Measurements from ENCODE around the gene BIVM. TPM values are rescaled to one million over a fixed set of nuclear protein-coding genes. Genes with fewer than 3 reads are reported as not detected.
A peak's percentile ranks its signal among the peaks of the same experiment; 100 is the strongest.

Gene BIVM
- total RNA-seq, 1 donor from 2014 or later = 30.4 TPM

DNA sequence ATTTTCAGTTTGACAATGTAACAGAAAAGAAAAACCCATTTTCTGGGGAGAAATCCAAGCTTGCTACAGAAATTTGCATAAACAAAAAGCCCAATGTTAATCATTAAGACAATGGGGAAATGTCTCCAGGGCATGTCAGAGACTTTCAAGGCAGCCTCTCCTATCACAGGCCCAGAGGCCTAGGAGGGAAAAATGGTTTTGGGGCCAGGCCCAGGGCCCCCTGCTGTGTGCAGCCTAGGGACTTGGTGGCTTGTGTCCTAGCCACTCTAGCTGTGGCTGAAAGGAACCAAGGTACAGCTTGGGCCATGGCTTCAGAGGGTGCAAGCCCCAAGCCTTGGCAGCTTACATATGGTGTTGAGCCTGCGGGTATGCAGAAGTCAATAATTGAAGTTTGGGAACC lies 17.3 kb upstream of the BIVM start:
- intact Hi-C loops (cut with DNase I) = no loop called here
- DNase-seq (ENCODE audit: low spot score) = no peak

DNA sequence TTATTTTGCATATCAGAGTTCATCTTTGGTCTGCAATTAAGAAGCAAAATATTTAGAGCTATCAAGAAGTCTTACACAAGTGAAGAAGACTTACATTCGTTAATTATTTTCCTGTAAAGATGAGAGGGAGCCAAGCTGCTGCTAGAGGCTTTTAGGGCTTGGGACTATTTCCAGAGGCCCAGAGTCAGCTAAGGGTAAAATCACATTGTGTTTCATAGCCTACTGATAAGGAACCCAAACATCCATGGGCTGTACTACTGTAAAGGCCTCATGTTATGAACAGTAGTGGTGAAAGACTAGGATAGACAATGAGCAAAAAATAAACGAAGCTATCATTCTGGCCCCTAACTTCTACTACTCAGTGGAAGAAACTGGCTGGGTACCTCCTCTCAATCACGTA lies 14.4 kb upstream of the BIVM start:
- DNase-seq (ENCODE audit: low spot score) = no peak
- intact Hi-C loops (cut with DNase I) = no loop called here

DNA sequence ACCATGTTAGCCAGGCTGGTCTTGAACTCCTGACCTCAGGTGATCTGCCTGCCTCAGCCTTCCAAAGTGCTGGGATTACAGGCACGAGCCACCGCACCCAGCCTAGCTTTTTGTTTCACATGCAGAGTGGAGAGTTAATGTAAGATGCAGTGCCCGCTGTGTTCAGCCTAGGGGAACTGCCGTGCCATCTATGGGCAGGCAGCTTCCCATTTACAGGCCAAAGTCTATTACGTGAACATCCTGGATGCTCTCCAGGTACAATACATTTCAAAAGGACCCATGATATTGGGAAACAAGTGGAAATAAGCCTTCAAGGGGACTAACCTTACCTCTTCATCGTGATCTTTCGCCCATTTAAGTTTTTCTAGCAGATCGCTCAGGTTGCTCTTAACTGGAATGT lies 10.2 kb upstream of the BIVM start:
- no peak for DNase-seq (ENCODE audit: low spot score)
- intact Hi-C loops (cut with DNase I) = no loop called here

DNA sequence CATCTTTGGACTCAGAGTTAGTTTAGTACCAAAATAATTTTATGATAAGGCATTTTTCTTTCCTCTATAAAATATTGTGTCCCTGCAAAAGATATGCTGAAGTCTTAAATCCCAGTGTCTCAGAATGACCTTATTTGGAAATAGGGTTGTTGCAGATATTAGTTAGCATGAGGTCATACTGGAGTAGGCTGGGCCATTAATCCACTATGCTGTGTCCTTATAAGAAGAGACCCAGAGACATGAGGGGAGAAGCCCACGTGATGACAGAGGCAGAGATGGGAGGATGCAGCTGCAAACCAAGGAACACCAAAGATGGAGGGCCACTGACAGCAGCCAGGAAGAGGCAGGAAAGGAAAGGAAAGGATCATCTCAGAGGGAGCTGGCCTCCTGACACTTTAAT lies 6.5 kb upstream of the BIVM start:
- intact Hi-C loops (cut with DNase I) = no loop called here
- no peak for DNase-seq (ENCODE audit: low spot score)

DNA sequence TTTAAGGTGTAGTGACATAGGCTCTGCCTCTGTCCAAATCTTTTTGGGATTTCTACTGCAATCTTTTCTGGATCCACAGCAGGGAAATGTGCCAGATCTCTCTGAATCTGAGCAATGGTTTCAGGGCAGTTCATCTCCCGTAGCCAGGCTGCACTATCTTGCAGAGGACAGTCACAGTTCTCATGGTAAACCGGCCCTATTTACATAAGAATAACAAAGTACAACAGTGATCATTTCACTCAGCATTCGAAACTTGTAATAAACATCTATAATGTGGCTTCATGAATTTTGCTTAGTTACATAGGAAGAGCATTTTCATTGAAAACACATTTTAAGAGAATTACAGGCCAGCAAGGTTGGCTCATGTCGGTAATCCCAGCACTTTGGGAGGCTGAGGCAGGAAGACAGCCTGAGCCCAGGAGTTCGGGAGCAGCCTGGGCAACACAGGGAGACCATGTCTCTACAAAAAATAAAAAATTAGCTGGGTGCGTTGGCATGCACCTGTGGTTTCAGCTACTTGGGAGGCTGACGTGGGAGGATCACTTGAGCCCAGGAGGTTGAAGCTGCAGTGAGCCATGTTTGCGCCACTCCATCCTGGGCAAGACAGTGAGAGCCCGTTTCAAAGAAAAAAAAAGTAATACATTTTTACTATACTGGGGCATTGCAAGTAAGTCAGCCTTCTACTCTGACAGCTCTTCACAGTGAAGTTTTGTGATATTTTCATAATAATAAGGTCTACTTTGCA lies 5.1 kb upstream of the BIVM start:
- no peak for DNase-seq (ENCODE audit: low spot score)
- intact Hi-C loops (cut with DNase I) = no loop called here

DNA sequence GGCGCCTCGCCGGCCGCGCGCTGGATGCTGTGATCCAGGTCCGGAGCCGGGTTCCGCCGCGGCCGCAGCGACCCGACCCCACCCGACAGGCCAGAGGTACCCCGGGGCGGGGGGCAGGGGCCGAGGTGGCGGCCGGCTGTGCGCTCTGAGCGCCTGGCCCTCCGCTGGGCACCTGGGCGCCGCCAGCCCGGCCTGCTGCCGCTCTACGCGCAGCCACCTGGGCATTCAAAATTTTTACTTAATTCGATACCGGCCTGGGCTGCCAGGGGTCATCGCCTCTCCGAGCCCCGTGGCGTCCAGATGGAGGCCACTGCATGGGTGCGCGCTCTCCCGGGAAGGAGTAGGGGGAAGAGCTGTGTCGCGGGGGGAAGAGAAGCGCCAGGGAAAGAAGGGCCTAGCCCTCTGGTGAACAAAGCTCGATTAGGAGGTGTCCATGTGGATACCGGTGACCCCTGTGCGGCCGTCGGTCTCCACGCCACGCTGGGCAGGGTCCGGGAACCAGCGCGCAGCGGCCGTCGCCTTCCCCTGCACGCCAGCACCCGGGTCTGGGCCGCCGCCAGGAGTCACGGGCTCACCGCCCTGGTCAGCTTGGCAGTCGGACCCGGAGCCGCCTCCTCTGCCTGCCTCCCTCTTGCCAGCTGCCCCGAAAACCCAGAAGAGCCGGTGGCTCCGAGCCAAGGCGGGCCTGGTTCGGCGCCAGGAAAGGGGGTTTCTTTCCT lies 666 bp downstream of the BIVM start:
- no peak for DNase-seq (ENCODE audit: low spot score)
- intact Hi-C loops (cut with DNase I) = loop anchor here (1.0 to 2.0 kb wide), 3 partner anchors 26 to 203 kb away; partner anchors contain the start of genes ERCC5, TEX30 and TPP2

DNA sequence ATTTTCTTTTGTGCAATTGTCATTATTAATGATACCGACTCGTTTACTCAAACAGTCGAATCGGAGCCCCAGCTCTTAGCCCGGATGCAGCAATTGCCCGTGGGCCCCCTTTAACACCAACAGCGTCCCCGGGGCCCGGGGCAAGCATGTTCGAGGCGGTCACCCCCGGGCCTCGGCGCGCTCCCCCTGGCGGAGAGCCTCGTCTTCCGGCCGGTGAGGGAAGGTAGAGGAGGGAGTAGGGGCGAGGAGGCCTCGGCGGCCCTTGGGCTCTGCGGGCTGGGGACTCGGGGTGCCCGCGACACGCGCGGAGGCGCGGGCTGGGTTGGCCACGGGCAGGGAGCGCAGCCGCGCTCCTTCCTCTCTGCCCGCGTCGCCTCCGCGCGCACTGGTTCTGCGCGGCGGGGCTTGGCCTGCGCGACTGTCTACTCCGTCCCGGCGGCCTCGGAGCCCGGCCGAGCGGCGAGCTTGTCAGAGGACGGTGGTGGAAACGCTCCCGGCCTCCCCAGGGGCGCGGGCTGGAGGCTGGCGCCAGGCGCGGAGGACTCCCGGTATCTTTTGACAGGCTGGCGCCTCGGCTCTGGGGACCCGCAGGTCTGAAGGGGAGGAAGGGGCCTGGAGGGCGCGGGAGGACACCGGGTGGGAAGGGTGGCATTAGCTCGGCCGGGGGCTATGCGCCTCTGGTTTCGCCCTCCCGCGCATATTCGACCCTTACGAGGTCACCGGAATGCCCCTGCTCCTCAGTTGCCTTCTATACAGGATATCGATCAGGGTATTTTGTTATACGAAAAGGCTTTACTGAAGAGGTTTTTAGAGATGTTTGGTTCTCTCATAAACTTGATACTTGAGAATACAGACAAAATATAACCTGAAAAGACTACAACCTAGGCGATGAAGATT lies 1.5 kb downstream of the BIVM start:
- intact Hi-C loops (cut with DNase I) = loop anchor here (1.0 kb wide), 1 partner anchor 27 kb away; the partner anchor contains the start of gene TEX30
- DNase-seq (ENCODE audit: low spot score) = peak; percentile 87

DNA sequence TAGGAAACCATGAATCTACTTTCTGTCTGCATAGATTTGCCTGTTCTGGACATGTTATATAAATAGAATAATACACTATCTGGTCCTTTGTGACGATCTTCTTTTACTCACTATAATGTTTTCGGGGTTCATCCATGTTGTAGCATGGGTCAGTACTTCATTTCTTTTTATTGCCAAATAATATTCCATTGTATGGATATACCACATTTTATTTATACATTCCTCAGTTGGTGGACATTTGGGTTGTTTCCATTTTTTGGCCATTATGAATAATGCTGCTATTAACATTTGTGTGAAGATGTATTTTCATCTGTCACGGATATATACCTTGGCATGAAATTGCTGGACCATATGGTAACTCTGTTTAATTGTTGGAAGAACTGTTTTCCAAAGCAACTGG lies 6.8 kb downstream of the BIVM start:
- intact Hi-C loops (cut with DNase I) = no loop called here
- DNase-seq (ENCODE audit: low spot score) = no peak

DNA sequence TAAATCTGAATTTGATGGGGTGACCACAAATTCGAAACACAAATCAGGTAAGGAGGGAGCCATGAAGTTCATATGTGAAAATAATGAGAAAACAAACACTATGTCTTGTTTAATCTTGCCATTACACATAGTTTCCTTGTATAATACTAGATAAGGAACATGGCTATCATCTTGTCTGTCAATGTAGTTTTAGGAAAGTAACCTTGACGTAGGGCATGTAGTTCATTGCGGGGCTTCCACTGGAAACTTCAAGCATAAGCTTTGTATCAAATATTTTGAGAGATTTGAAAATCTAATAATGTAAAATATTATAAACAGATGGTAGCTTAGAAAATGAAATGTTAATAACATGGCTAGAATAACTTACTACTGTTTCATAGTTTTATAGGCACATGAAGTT lies 8.8 kb downstream of the BIVM start:
- intact Hi-C loops (cut with DNase I) = no loop called here
- no peak for DNase-seq (ENCODE audit: low spot score)

DNA sequence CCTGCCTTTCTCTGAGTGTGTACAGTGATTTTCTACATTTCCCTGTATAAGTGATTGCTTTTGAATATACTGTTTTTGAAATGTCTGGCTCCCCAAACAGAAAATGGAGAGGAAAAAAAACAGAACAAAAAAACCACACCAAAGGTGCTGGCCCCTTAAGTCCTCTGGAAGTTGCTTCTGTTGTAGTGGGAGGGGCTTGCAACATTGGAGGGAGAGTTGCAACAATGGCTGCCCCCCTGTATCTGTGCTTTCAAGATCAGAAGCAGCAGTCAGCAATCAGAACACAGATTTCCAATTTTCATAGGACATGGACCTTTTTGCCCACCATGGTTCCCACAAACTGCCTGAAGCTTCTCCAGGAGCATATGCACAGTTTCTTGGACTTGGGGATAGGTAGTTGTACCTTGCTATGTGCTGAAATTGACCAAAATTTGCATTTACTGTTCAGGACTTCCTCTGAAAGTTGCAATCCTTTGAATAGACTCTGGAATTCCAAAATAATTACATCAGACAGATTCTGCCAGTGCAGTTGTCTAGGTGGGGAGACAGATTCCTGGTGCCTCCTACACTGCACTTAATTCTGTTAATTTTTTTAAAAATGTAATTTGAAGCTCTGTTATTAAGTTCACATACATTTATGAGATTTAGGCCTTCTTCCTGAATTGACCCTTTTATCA lies 13.8 kb downstream of the BIVM start:
- DNase-seq (ENCODE audit: low spot score) = no peak
- intact Hi-C loops (cut with DNase I) = no loop called here

DNA sequence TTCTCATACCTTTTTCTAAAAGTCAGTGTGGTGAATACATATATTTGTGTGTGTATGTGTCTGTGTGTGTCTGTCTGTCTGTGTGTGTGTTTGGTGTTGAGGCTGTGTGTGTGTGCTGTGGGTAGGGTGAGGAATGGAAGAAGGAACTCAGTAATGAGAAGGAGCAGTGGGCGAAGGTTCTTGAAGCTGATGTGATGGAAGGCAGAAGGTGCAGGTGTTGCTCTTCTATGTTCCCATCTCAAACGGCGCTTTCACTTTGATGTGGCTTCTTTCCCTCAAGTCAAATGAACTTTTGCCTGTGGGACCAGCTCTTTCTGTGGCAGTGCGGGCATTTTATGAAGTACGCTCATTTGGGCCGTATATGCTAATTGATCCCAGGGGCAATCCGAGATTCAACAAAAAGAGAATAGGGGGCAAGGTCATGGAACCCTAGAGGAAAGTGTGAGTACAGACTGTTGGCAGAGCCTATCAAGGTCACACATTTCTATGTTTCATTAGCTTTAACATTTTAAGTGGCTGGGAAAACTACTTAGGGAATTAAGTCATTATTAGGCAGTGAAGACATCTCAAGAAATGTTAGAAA lies 15.2 kb downstream of the BIVM start:
- intact Hi-C loops (cut with DNase I) = no loop called here
- no peak for DNase-seq (ENCODE audit: low spot score)

DNA sequence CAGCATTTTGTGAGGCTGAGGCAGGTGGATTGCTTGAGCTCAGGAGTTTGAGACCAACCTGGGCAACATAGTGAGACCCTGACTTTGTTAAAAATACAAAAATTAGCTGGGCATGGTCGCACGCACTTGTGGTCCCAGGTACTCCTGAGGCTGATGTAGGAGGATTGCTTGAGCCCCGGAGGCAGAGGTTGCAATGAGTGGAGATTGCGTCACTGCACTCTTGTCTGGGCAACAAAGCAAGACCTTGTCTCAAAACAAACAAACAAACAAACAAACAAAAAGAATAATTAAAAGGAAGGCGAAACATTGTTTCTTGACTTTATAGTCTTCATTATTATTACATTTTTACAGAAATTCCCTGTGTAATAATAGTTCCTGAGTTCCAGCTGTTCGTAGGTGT lies 15.9 kb downstream of the BIVM start:
- intact Hi-C loops (cut with DNase I) = no loop called here
- DNase-seq (ENCODE audit: low spot score) = no peak

DNA sequence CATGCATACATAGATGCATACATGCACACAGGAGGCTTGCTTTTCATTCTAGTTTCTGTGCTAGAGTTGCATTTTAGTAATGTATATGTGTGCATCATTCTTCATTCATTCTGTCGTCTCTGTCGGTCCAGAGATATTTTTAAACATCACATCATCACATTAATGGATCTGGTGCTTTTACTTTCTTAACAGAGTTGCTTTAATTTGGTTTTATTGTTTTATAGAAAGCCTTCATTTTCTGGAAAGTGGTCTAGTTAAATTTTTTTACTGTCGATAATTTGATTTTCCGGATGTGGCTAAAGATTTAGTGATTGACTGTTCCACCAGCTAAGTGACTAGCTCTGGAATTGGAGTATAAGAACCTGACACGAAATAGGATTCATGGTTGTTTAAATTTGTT lies 16.9 kb downstream of the BIVM start:
- DNase-seq (ENCODE audit: low spot score) = no peak
- intact Hi-C loops (cut with DNase I) = no loop called here

DNA sequence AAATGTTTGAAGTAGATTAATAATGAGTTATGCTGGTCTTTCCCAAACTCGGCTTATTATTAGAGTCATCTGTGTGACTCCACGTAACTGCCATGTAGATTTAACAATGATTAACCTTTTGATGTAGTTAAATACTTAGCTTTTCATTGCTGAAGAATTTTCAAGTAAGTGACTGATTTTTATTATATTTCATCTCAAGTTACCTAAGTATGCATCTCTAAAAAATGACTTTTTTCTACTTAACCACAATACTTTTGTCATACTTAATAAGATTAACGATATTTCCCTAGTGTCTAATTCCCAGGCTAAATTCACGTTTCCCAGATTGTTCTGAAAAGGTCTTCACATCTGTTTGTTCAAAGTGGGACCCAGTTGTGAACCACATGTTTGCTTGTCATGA lies 17.8 kb downstream of the BIVM start:
- intact Hi-C loops (cut with DNase I) = no loop called here

DNA sequence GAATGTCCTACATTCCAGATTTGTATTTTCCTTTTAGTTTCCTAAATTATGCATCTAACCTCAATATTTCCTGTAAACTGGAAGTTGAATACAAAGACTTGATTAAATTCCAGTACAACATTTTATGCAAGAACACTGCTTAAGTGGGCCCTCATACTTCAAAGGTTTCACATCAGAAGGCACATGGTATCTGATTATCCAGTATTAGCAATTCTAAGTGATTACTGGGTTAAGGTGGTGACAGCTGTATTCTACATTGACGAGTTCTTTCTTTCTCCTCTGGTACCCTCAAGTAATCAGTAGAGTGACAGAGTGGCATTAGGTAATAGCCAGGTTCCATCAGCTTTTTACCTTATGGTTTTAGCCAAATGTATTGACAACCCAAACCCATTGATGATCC lies 18.3 kb downstream of the BIVM start:
- intact Hi-C loops (cut with DNase I) = no loop called here
- no peak for DNase-seq (ENCODE audit: low spot score)

More for the DNA sequence above, 17.8 kb downstream of the BIVM start:
- DNase-seq (ENCODE audit: low spot score) = no peak

DNA sequence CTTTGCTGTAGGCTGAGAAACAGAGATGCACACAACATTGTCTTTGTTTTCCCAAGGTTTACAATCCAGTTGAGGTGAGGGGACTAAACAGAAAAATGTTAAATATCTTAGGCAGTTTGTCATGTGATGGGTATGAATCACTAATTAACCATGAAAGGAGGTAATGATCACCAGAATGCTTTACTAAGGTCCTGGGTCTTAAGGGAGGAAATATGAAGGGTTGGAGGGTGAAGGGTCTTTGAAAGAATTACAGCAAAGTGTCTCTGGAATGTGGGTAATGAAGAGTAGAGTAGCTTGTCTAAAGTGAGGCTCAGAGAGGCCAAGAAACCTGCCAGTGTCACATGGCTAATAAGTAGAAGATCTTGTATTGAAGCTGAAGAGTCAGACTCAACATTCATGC lies 19.0 kb downstream of the BIVM start:
- intact Hi-C loops (cut with DNase I) = no loop called here
- DNase-seq (ENCODE audit: low spot score) = no peak

DNA sequence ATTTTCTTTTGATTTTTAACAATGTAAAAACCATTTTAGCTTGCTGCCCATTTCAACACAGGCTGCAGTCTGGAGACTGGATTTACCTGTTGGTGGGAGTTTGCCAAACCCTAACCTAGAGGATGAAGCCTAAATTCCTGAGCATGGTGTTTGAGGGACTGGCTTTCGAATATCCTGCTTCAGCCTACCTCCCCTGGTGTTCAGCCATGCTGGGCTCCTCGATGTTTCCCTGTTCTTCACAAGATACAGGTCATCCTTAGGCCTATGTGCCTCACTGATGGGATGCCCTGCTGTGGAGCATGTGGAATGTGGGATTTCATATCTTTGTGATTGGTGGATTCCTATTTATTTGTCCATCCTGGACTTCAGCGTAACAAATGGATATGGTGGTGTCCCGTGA lies 26.5 kb downstream of the BIVM start:
- no peak for DNase-seq (ENCODE audit: low spot score)

DNA sequence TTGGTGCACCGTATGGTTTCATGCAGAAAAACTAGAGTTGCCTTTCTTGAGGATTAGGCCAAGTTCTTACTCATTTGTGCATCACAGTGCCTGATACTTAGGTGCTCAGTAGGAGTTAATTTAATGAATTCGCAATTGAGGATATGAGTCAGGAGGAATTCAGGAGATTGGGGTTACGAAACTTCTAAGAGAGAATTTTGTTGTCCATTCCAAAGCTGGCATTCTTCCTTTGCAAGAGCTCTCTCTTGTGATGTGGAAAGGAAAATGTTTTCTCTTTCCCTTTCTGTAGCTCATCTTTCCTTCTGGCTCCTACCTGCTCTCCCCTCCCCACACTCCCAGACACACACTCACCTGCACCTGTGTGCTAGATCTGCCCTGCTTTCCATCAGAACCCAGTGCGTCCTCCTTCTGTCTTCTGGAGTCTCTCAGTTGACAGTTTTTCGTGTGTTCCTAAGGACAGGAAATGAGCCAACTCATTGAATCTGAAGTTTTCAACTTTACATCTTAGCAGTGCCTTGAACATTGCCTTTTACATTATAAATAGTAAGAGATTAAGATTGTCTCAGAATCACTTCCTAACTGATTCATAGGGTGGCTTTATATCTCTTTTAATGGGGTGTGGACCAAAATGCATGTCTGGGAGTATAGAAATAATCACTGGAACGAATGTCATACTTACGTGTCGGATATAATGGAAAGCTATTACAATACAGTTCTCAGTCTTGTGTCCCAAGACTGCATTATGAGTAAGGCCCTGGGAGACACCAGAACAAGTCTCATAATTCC lies 27.2 kb downstream of the BIVM start:
- intact Hi-C loops (cut with DNase I) = no loop called here
- DNase-seq (ENCODE audit: low spot score) = no peak

More for the DNA sequence above, 26.5 kb downstream of the BIVM start:
- intact Hi-C loops (cut with DNase I) = no loop called here

DNA sequence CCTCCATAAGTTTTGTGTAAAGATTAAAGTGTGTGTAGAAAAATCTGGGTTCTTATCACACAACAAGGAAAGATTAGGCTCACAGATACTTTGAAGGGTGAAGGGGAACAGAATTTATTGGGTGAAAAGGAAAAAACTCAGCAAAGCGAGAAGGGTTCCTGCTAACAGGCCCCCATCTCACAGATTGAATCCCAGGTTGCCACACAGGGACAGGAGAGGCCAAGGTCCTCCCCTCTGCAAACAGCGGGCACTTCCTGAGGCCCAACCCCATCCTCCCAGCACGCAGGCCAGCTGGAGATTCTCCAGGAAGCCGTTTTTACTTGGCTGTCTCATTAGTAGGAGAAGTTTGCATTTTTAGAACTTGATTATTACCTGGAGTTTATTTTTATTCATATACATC lies 31.7 kb downstream of the BIVM start:
- DNase-seq (ENCODE audit: low spot score) = no peak
- intact Hi-C loops (cut with DNase I) = no loop called here

All from cardiac septum (tissue), 1 donor.